RPMI7951 (cell line): ENCODE results near the gene RPL3. TPM values are rescaled to one million over a fixed set of nuclear protein-coding genes. Genes with fewer than 3 reads are reported as not detected.

Experiments used
- DNase-seq: peaks from one replicate; pipeline ENCODE4 v3.0.0-alpha.2; 2012; ENCODE audit warnings: low read depth
- total RNA-seq: library from RNA; depleted of rRNA; stranded (reverse); fragments of >200 nt; shearing (Covaris generic); gene quantifications from 2 replicates; pipeline ENCODE4 v1.2.3, GENCODE V29; 2014

The RPL3 gene
- total RNA-seq, 1 experiment from 2014 or later: 1,170 TPM

DNA sequence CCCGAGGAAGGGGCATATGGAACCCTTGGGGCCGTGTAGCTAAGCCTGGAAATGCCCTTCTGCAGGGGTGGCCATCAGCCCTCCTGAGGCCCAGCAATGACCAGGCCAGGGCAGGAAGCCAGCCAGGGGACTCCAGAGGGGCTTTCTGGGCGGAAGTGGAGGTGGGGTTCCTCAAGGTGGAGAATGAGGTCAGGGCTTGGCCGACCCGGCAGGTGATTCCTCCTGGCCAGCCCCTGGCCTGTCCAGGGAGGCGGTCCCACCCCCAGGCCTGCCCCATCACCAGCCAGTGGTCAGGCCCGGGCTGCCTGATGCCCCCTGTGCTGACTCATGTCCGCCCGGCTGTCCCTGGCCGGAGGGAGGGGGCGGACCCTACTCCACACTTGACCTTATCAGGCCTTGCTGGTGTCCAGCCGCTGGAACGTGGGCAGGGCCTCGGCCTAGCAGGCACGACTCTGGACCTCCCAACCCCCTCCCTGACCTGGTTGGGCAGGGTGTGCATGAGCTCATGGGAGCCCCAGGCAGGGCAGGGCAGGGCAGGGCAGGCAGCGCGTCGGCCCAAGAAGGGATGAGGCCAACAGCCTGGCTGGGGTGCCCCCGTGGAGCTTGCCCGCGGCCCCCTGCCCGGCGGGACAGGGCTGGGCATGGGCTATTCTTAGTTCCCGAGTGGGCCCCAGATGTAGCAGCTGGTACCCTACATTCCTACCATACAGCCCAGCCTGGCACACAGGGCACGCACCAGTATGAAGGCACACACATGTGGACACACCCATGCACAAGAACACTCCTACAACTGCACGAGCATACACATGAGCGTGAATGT lies 35.9 kb downstream of the RPL3 start:
- DNase-seq: peak; percentile 99

DNA sequence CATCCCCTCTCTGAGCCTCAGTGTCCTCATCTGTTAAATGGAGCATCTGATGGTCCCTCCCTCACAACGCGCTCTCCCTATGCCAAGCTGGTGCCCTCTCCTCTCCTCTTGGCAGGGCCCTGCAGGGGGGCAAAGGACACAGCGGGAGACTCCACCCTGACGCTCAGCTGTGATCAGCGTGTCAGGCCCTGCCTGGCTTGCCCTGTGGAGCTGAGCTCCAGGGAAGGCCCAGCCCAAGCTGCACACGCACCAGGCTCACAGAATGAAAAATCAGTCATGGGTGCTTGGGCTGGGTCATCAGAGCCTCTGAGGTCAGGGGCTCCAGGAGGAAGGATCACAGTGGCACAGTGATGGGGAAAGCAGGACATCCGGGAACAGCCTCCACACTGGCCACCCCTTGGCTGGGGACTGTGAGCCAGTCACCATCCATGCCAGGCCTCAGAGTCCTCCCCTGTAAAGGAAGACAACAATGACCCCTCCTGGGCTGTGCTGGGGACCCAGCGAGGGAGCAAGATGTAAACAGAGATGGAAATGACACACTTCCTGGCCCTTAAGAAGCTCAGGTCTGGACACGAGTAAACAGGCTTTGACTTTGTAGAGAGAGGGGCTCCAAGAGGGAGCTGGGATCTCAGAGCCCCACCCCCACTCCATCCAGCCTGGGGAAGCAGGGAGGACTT lies 36.6 kb downstream of the RPL3 start:
- DNase-seq: peak; percentile 76

DNA sequence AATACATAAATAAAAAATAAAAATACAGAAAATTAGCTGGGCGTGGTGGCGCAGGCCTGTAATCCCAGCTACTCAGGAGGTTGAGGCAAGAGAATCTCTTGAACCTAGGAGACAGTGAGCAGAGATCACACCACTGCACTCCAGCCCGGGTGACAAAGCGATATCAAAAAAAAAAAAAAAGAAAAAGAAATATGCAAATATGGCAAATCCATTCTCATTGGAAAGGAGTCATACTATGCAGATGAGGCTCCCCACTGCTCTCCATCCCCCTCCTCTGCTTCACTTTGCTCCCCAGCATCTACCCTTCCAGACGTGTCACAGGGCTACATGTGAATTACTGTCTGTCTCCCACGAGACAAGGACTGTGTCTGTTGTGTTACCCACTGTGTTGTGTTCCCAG lies 38.3 kb downstream of the RPL3 start:
- DNase-seq: no peak

- DNase-seq: no peak
These were observed 39.2 kb downstream of the RPL3 start for GRCh38 chr22:39280250-39280649.

GRCh38 chr22:39279170-39279850 lies 40.1 kb downstream of the RPL3 start:
- DNase-seq: no peak

DNA sequence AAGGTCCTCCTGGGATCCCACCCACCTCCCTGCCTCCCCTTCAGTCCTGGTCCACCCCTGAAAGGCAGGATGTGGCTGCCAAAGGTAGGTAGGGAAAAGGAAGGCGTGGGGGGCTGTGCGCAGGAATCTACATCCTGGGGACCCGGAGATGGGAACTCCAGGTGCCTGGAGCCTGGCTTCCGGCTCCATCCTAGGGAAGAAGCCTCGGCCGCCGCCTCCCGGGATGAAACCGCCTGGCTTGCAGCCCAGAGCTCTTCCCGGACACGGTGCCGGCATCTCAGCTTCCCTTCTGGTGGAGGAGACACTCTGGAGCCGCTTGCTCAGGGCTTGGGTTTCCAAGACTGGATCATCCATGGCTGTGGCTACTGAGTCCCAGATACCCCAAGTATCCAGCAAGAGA lies 41.4 kb downstream of the RPL3 start:
- DNase-seq: peak; percentile 48

DNA sequence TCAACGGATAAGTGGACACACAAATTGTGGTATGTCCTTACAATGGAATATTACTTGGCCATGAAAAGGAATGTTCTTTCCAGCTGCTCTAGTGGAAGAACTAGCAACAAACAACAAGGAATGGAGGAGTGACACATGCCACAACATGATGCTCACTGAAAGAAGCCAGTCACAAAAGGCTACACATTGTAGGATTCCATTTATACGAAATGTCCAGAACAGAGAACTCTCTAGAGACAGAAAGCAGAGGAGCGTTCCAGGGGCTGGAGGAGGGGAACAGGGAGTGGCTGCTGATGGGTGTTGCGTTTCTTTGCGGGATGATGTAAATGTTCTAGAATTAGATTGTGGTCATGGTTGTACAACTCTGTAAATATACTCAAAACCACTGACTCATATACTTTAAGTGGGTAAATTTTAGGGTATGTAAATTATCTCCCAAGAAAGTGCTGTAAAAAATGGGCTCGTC lies 42.2 kb downstream of the RPL3 start:
- DNase-seq: peak; percentile 70

DNA sequence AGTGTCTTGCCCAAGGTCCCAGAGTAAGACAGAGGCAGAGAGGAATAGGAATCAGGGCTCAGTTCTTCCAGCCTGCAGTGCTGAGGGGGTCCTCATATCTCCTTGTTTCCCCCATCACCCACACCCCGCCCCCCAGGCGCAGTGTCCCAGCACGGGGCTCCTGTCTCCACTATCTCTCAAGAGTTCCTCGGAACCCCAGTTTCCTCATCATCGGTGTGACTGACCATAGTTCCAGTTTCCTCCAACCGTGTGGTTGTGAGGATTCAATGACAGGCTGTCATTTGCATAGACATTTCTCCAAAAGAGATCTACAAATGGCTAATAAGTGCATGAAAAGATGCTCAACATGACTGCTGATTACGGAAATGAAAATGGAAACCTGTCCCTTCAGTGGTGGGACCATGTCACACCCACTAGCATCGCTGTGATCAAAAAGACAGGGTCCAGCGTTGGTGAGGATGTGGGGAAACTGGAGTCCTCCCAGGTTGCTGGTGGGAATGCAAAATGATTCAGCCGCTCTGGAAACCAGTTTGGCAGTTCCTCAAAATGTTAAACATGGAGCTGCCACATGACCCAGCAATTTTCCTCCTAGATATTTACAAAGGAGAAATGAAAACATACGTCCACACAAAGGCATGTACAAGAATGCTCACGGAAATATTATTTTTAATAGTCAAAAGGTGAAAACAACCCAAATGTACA lies 42.8 kb downstream of the RPL3 start:
- DNase-seq: peak; percentile 39

- DNase-seq: no peak
These were observed 43.5 kb downstream of the RPL3 start for GRCh38 chr22:39275814-39276439.

DNA sequence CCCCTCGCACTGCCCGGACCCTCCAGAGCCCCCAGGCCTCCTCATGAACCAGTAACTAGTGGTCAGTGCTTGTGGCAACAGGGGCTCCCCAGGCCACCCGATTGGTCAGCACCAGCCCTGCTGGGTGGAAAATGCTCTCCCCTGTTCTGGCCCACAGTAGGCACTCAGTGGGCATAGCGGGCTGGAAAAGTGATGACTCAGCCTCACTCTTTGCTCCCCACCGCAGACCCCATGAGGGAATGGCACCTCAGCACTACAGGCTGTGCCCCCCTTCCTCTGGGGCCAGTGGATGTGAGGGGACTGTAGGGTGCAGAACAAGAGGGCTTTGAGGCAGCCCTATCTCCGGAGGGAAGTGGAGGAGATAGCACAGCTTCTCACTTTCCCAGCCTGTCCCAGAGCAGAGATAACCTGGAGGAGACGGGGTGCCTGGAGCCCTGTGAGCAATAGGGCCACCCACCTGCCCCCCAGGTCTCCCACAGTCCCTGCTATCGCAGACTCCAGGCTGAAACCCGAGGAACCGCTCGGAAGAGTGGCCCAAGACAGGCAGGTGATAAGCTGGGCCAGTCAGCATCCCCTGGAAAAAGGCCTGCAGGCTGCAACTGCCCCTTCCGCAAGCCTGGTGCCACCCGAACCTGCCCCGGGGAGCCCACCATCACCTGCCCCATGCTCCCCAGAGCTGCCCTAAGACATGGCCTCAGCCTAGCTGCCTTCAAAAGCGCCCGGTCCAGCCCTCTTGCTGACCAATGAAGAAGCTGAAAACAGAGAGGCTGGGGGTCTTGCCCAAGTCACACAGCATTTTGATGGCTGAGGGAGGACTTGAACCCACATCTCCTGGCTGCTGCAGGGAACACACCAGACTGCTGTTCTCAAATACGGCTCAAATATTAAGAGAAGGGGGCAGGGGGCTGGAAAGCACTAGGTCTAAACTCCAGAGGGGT lies 45.2 kb downstream of the RPL3 start:
- DNase-seq: no peak

- no peak for DNase-seq
These were observed 48.6 kb downstream of the RPL3 start for GRCh38 chr22:39270792-39271191.

DNA sequence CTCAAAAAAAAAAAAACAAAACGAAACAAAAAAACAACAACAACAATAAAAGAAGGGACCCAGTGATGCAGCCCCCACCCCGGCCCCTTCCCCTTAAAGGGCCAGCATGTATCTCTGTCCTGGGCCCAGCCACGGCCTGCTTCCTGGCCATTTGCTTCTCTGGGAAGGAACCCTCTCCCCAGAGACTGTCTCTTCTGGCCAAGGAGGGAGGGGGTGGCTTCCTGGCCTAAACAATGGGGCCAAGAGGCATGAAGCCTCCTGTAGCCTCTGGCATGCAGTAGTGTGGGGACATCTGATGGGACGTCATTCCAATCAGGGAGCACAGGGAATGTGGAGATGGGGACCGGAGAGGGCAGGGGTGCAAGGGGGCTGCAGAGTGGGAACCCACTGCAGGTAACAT lies 49.1 kb downstream of the RPL3 start:
- no peak for DNase-seq

DNA sequence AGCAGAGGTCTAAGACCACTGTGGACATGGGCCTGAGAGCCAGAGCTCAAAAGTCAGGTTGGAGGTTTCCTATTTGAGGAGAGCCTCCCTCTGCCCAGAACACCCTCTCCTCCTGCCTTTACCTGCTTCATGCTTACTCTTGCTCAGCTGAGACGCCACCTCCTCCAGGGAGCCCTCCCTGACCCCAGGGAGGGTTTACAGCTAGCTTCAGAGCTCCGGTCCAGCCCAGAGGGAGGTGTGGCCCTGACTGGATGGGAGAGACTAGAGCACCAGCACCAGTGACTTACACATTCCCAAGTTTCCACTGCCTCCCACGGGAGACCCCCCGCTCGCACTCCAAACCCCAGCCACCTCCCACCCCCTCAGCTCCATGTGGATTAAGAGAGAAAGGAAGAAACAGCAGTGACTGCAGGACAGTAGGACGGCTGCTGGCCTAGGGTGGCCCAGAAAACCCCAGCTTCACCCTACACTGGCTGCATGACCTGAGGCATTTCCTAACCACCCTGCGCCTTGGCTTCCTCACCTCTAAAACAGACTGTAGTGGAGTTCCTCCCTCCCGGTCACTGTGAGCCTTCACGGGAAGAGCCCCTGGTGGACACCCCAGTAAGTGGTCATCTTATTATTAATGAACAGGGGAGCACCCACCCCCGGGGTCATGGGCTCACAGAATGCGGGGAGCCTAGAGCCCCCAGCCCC lies 50.2 kb downstream of the RPL3 start:
- no peak for DNase-seq

DNA sequence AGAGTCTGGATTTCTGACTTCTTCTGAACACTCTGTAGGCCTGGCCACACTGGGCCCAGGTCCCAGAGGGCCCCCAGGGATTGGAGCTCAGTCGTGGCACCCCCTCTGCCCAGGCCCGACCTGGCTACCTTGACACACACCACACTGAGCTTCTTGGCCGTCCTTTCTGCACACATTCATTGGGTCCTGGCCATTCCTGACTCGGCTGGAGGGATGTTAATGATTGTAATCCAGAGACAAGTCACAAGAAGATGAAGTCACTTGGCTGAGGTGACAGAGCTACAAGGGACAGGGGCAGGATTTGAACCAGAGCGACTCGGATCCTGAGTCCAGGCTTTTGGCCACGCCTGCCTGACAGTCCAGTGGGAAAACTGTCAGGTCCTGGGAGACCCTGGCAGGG lies 50.8 kb downstream of the RPL3 start:
- no peak for DNase-seq

DNA sequence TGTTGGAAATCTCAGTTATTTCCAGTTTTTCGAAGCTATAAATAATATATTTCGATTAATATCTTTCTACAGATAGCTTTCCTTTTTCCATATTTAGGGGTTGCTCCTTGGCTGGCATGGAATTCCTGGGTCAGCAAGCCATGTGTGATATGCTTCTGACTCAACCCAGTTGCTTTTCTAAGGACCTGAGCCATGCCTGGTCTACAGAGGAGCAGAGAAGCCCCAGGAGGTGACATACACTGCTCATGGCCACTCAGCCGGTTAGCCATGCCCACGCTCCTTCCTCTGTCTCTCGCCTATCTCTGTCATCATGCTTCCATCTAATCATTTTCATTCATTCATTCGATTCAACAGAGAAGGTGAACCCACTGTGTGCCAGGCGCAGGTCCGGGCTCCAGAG lies 51.4 kb downstream of the RPL3 start:
- DNase-seq: no peak

- no peak for DNase-seq
These were observed 52.9 kb downstream of the RPL3 start for GRCh38 chr22:39266398-39267030.

DNA sequence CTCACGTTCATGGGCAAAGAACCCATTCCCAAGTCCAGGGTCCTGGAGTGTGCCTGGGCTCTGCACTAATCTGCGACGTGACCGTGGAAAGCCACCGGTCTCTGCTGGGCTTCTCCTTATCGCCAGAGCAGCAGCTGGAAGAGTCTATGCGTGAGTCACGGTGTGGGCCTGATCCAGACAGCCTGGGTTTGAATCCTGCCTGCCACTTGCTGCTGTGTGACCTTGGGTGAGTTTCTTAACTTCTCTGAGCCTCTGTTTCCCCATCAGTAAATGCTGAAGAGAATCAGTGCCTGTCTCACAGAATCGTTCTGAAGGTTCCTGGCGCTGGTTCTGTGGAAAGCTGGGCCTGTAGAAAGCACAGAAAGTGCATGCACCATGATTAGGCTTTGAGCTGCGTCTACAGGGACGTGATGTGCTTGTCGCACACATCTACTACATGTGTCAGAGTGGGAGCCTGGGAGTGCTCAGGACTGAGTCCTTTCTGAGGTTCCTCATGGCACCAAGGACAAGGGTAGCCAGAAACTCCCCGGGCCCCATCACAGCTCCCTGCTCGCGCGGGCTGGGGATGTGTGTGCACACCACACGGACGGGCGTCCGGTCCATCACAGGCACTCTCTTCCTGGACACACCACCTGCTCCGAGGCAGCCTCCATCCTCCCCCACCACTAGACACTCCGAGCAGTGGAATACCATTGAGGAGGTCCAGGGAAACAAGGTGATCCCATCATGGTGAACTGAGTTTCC lies 54.1 kb downstream of the RPL3 start:
- no peak for DNase-seq

- DNase-seq: no peak
These were observed 54.9 kb downstream of the RPL3 start for GRCh38 chr22:39264349-39265038.
